H9 (cell line): Measurements from ENCODE around the gene CCSER1. TPM values are rescaled to one million over a fixed set of nuclear protein-coding genes. Genes with fewer than 3 reads are reported as not detected.

Experiments used
- DNase-seq: peaks from one replicate; pipeline ENCODE4 v3.0.0-alpha.2; 2017
- H2AFZ ChIP-seq: one replicate; pipeline ENCODE4 v1.6.1; 2013; ENCODE audit warnings: mild to moderate bottlenecking, low read length, control low read depth, moderate library complexity
- H2AK5ac ChIP-seq: 2 replicates; pipeline ENCODE4 v1.6.1; 2013; ENCODE audit warnings: low read length, control low read depth, mixed read lengths; ENCODE audit not compliant: insufficient read length
- H2BK120ac ChIP-seq: one replicate; pipeline ENCODE4 v1.6.1; 2013; ENCODE audit warnings: low read depth, mild to moderate bottlenecking, low read length, control low read depth, inconsistent platforms; ENCODE audit not compliant: poor library complexity, severe bottlenecking
- H2BK12ac ChIP-seq: 2 replicates; pipeline ENCODE4 v1.6.1; 2013; ENCODE audit warnings: low read length, control low read depth, mixed read lengths, low read depth; ENCODE audit not compliant: insufficient read length
- H2BK15ac ChIP-seq: 2 replicates; pipeline ENCODE4 v1.6.1; 2013; ENCODE audit warnings: low read depth, low read length, control low read depth
- H2BK20ac ChIP-seq: one replicate; pipeline ENCODE4 v1.6.1; 2013; ENCODE audit warnings: low read depth, mild to moderate bottlenecking, low read length, control low read depth, inconsistent platforms; ENCODE audit not compliant: poor library complexity, severe bottlenecking
- H2BK5ac ChIP-seq: 2 replicates; pipeline ENCODE4 v1.6.1; 2013; ENCODE audit warnings: low read length, control low read depth, mixed read lengths; ENCODE audit not compliant: insufficient read length
- H3K14ac ChIP-seq: 2 replicates; pipeline ENCODE4 v1.6.1; 2013; ENCODE audit warnings: low read length, control low read depth; ENCODE audit not compliant: insufficient read depth
- H3K18ac ChIP-seq: 2 replicates; pipeline ENCODE4 v1.6.1; 2013; ENCODE audit warnings: low read depth, mild to moderate bottlenecking, mixed read lengths, low read length, control low read depth; ENCODE audit not compliant: insufficient read length
- H3K23ac ChIP-seq: 2 replicates; pipeline ENCODE4 v1.6.1; 2013; ENCODE audit warnings: low read length, control low read depth, mixed read lengths, low read depth; ENCODE audit not compliant: insufficient read length
- H3K23me2 ChIP-seq: 2 replicates; pipeline ENCODE4 v1.6.1; 2013; ENCODE audit warnings: low read depth, mild to moderate bottlenecking, mixed read lengths, low read length, control low read depth; ENCODE audit not compliant: insufficient read length, poor library complexity, severe bottlenecking
- H3K27ac ChIP-seq: 2 replicates; pipeline ENCODE4 v1.5.1; 2013; ENCODE audit warnings: low read length, control low read depth, mixed read lengths, low read depth; ENCODE audit not compliant: insufficient read length
- H3K27me3 ChIP-seq: 2 replicates; pipeline ENCODE4 v1.6.1; 2013; ENCODE audit warnings: low read length, control low read depth, inconsistent platforms; ENCODE audit not compliant: insufficient read depth
- H3K4ac ChIP-seq: 2 replicates; pipeline ENCODE4 v1.6.1; 2013; ENCODE audit warnings: low read depth, mild to moderate bottlenecking, control low read depth, inconsistent platforms, low read length, moderate library complexity
- H3K4me1 ChIP-seq: 2 replicates; pipeline ENCODE4 v1.6.1; 2013; ENCODE audit warnings: low read length, control low read depth, inconsistent platforms; ENCODE audit not compliant: insufficient read depth
- H3K4me2 ChIP-seq: 2 replicates; pipeline ENCODE4 v1.6.1; 2013; ENCODE audit warnings: low read length, control low read depth, mixed read lengths; ENCODE audit not compliant: insufficient read length, insufficient read depth
- H3K56ac ChIP-seq: 2 replicates; pipeline ENCODE4 v1.6.1; 2013; ENCODE audit warnings: low read depth, mild to moderate bottlenecking, mixed read lengths, low read length, control low read depth; ENCODE audit not compliant: insufficient read length
- H3K79me1 ChIP-seq: 2 replicates; pipeline ENCODE4 v1.6.1; 2013; ENCODE audit warnings: low read depth, mild to moderate bottlenecking, moderate library complexity, low read length, control low read depth, inconsistent platforms; ENCODE audit not compliant: insufficient read depth, poor library complexity, severe bottlenecking
- H3K79me2 ChIP-seq: 2 replicates; pipeline ENCODE4 v1.6.1; 2013; ENCODE audit warnings: low read length, control low read depth, inconsistent platforms; ENCODE audit not compliant: insufficient read depth
- H3K9ac ChIP-seq: 2 replicates; pipeline ENCODE4 v1.6.1; 2013; ENCODE audit warnings: low read length, control low read depth, mixed read lengths; ENCODE audit not compliant: insufficient read length; ENCODE audit errors: extremely low read depth
- H3K9me3 ChIP-seq: one replicate; pipeline ENCODE4 v1.6.1; 2013; ENCODE audit warnings: low read depth, low read length, inconsistent platforms; ENCODE audit not compliant: control insufficient read depth
- H3T11ph ChIP-seq: one replicate; pipeline ENCODE4 v1.6.1; 2013; ENCODE audit warnings: mild to moderate bottlenecking, low read length, control low read depth, inconsistent platforms
- H4K20me1 ChIP-seq: one replicate; pipeline ENCODE4 v1.6.1; 2013; ENCODE audit not compliant: control insufficient read depth, insufficient read length, insufficient read depth
- H4K5ac ChIP-seq: 2 replicates; pipeline ENCODE4 v1.6.1; 2013; ENCODE audit warnings: low read depth, mild to moderate bottlenecking, mixed read lengths, low read length, control low read depth; ENCODE audit not compliant: insufficient read length
- H4K8ac ChIP-seq: replicated peaks from 2 replicates; pipeline ENCODE4 v1.6.1; 2013; ENCODE audit warnings: low read length, control low read depth, mixed read lengths, low read depth; ENCODE audit not compliant: insufficient read length
- H4K91ac ChIP-seq: 2 replicates; pipeline ENCODE4 v1.6.1; 2013; ENCODE audit warnings: low read depth, mild to moderate bottlenecking, moderate library complexity, mixed read lengths, low read length, control low read depth; ENCODE audit not compliant: insufficient read length
- H3K27ac Mint-ChIP-seq, 3 experiments: 2 replicates in 2 of 3; 3 replicates in 1 of 3; pipeline ENCODE4 v1.8.0; 2020 to 2021; ENCODE audit warnings: mixed read lengths in 3 of 3, mild to moderate bottlenecking in 1 of 3, moderate library complexity in 1 of 3
- H3K27me3 Mint-ChIP-seq: 2 replicates; pipeline ENCODE4 v1.8.0; 2021; ENCODE audit warnings: low read depth, mild to moderate bottlenecking, moderate library complexity, mixed read lengths
- H3K36me3 Mint-ChIP-seq, 3 experiments: 2 replicates in 2 of 3; 3 replicates in 1 of 3; pipeline ENCODE4 v1.8.0; 2020 to 2021; ENCODE audit warnings: low read depth in 3 of 3, mixed read lengths in 3 of 3; ENCODE audit not compliant: insufficient read depth in 1 of 3
- H3K4me1 Mint-ChIP-seq, 2 experiments: 2 replicates each; pipeline ENCODE4 v1.8.0; 2020; ENCODE audit warnings: mixed read lengths in 2 of 2
- H3K4me3 Mint-ChIP-seq, 2 experiments: 2 replicates in 1 of 2; 3 replicates in 1 of 2; pipeline ENCODE4 v1.8.0; 2020 to 2021; ENCODE audit warnings: mild to moderate bottlenecking in 2 of 2, mixed read lengths in 2 of 2, moderate library complexity in 1 of 2
- H3K9me3 Mint-ChIP-seq, 2 experiments: 2 replicates in 1 of 2; 3 replicates in 1 of 2; pipeline ENCODE4 v1.8.0; 2020; ENCODE audit warnings: mild to moderate bottlenecking in 2 of 2, mixed read lengths in 2 of 2, moderate library complexity in 1 of 2
- CTCF ChIP-seq: fragments of 200-600 bp; sonication (generic); conservative IDR thresholded peaks from 3 replicates; pipeline ENCODE4 v1.8.0; 2021; ENCODE audit warnings: antibody characterized with exemption, mild to moderate bottlenecking
- WGBS: extraction: QIAGEN DNeasy Blood & Tissue Kit; methylation state at CpG from one replicate; pipeline ENCODE4 v1.1.7; 2013; ENCODE audit warnings: missing lambda C conversion rate, low lambda C conversion rate, mixed read lengths; ENCODE audit not compliant: insufficient read length; ENCODE audit errors: extremely low coverage; 5-methylcytosine and 5-hydroxymethylcytosine counted together
- total RNA-seq: library from RNA; stranded (reverse); gene quantifications from 2 replicates; pipeline ENCODE4 v1.2.1, GENCODE V29; 2021

CCSER1 gene
- total RNA-seq, 1 experiment from 2014 or later: 0.37 TPM

DNA sequence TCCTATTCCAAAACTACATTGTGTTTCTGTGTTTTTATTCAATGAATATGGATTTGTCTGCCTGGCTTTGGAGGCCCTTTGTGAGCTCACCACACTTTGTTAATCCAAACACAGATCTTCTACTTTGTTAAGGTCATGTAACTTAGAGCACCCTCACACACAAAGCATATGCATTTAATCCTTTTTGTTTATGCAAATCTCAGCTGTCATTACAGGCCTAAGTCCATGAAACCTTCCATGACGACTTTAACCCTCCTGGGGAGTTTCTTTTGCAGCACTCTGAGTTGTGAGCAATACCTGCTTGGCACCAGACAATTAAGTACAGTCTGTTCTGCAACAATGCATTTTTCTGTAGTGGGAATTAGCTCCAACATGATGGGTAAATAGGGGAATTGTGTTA, 14.9 kb downstream of the CCSER1 start:
- Histone ChIP-seq H3K27me3 (no peaks in the 10 kb centered on the region), H3K79me1 (no peaks in the 10 kb centered on the region), H3K14ac (no peak overlapping the region), H3K9ac (no peak overlapping the region), H4K20me1 (no peaks in the 10 kb centered on the region), H3K18ac (no peak overlapping the region), H4K8ac (no peak overlapping the region), H4K5ac (no peak overlapping the region), H3K4me2 (no peak overlapping the region), H2AK5ac (no peak overlapping the region), H4K91ac (no peak overlapping the region), H2AFZ (no peak overlapping the region), H3K23ac (no peak overlapping the region), H2BK120ac (no peak overlapping the region), H2BK20ac (no peak overlapping the region), H3K23me2 (no peaks in the 10 kb centered on the region), H3K79me2 (no peaks in the 10 kb centered on the region), H3T11ph (no peak overlapping the region), H3K56ac (no peak overlapping the region), H3K4me1 (no peaks in the 10 kb centered on the region), H3K27ac (no peak overlapping the region), H3K4ac (no peak overlapping the region), H2BK15ac (no peak overlapping the region), H2BK5ac (no peak overlapping the region), H3K9me3 (no peaks in the 10 kb centered on the region), H2BK12ac (no peak overlapping the region)
- Mint-ChIP-seq H3K36me3 (no peaks in the 10 kb centered on the region), H3K9me3 (no peaks in the 10 kb centered on the region), H3K27me3 (no peaks in the 10 kb centered on the region), H3K4me3 (no peak overlapping the region), H3K27ac (no peak overlapping the region), H3K4me1 (peaks cover 10 to 13% of the 10 kb centered on the region in 2 experiments)
- no peak for DNase-seq
- no CpG with 5 or more reads among the region's 1 CpG for WGBS
- no peak for TF ChIP-seq CTCF
